PC-9 (cell line): ENCODE data around the gene ETV1. TPM values are rescaled to one million over a fixed set of nuclear protein-coding genes. Genes with fewer than 3 reads are reported as not detected.

Experiments
- BruUV-seq: library from RNA; stranded (reverse); fragments of 400-500 nt; replicated peaks from 2 replicates; lab custom pipeline; 2021; lab: Mats Ljungman, UMichigan
- CTCF ChIA-PET: fragments of 300-600 bp; sonication (Branson Sonifier 250); formaldehyde crosslinking; loops from one replicate; lab custom pipeline; 2022; ENCODE audit warnings: antibody characterized with exemption; lab: Charles Lee
- POLR2A ChIA-PET: fragments of 300-600 bp; sonication (Branson Sonifier 250); formaldehyde crosslinking; loops from one replicate; lab custom pipeline; 2022; ENCODE audit warnings: antibody characterized with exemption; ENCODE audit not compliant: unreplicated experiment; lab: Charles Lee
- DNase-seq, 2 experiments: peaks; one replicate each; pipeline versions ENCODE4 v3.0.0 to v3.0.0-alpha.2; 2015 to 2022; ENCODE audit warnings: mixed read lengths in 1 of 2
- H2AFZ ChIP-seq: fragments of 200-600 bp; sonication (generic); 2 replicates; pipeline ENCODE4 v1.8.1; 2017; ENCODE audit warnings: antibody characterized with exemption
- H3F3A ChIP-seq: fragments of 200-600 bp; sonication (generic); 2 replicates; pipeline ENCODE4 v1.8.1; 2017; ENCODE audit warnings: antibody characterized with exemption, mild to moderate bottlenecking, low read depth; ENCODE audit not compliant: insufficient read depth
- H3K27ac ChIP-seq: fragments of 200-600 bp; sonication (generic); 2 replicates; pipeline ENCODE4 v1.6.1; 2016; ENCODE audit warnings: mixed run types
- H3K27me3 ChIP-seq: fragments of 200-600 bp; sonication (generic); 2 replicates; pipeline ENCODE4 v1.6.1; 2016; ENCODE audit warnings: low read depth, mixed run types; ENCODE audit not compliant: insufficient read depth
- H3K36me3 ChIP-seq: fragments of 200-600 bp; sonication (generic); 2 replicates; pipeline ENCODE4 v1.6.1; 2016; ENCODE audit warnings: low read depth, mixed run types
- H3K4me1 ChIP-seq: fragments of 200-600 bp; sonication (generic); replicated peaks from 2 replicates; pipeline ENCODE4 v1.6.1; 2016; ENCODE audit warnings: mixed run types; ENCODE audit not compliant: insufficient read depth
- H3K4me2 ChIP-seq: fragments of 200-600 bp; sonication (generic); 2 replicates; pipeline ENCODE4 v1.6.1; 2017; ENCODE audit warnings: mixed run types
- H3K4me3 ChIP-seq: fragments of 200-600 bp; sonication (generic); 2 replicates; pipeline ENCODE4 v1.6.1; 2016; ENCODE audit warnings: mixed run types
- H3K79me2 ChIP-seq: fragments of 200-600 bp; sonication (generic); 2 replicates; pipeline ENCODE4 v1.6.1; 2017; ENCODE audit warnings: low read depth, mixed run types
- H3K9me2 ChIP-seq: fragments of 200-600 bp; sonication (generic); 2 replicates; pipeline ENCODE4 v1.8.1; 2017; ENCODE audit warnings: mild to moderate bottlenecking; ENCODE audit not compliant: insufficient read depth
- H3K9me3 ChIP-seq: fragments of 200-600 bp; sonication (generic); 2 replicates; pipeline ENCODE4 v1.8.1; 2016; ENCODE audit warnings: low read depth; ENCODE audit not compliant: insufficient read depth
- H4K20me1 ChIP-seq: fragments of 200-600 bp; sonication (generic); 2 replicates; pipeline ENCODE4 v1.8.1; 2017; ENCODE audit not compliant: insufficient read depth
- EZH2 ChIP-seq: fragments of 200-600 bp; sonication (generic); IDR thresholded peaks from 2 replicates; pipeline ENCODE4 v1.8.0; 2017; ENCODE audit warnings: antibody characterized with exemption, low read depth
- intact Hi-C: fragments of 100-400 bp; cut with micrococcal nuclease; formaldehyde crosslinking; loops from one replicate; pipeline ENCODE4 v1.10.0; 2022; ENCODE audit not compliant: unreplicated experiment
- total RNA-seq: library from RNA; stranded (reverse); gene quantifications from 2 replicates; pipeline ENCODE4 v1.2.3, GENCODE V29; 2021
- TF ChIP-seq, protein P1 (sequence below): fragments of 200-600 bp; sonication (generic); conservative IDR thresholded peaks from 2 replicates; pipeline ENCODE4 v1.6.1; 2017; ENCODE audit warnings: mixed run types, antibody characterized with exemption, mild to moderate bottlenecking, moderate library complexity

ETV1 gene
- total RNA-seq, 1 experiment from 2014 or later, result 9.0 TPM

DNA sequence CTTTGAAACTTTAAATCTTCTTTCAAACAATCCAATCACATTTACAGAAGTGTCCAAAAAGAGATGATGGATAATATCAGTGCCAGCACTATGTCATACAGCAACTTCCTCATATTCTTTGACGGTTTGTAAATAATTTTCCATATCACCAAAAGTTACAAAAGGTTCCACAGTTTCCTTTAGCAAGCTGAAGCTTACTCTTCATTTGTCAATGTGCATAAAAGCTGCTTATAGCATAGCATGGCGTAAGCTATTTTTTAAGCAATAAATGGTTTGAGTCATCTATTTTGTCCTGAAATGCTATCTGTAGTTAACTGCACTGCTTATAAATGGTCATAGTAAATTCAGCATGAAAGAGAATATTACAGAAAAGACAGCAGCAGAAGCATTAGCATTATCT lies 95.1 kb downstream of the ETV1 start:
- Histone ChIP-seq H4K20me1 (no peaks in the 10 kb centered on the region), H3K4me3 (no peak overlapping the region), H3K79me2 (no peaks in the 10 kb centered on the region), H3K9me2 (no peaks in the 10 kb centered on the region), H3K36me3 (no peaks in the 10 kb centered on the region), H3K9me3 (no peaks in the 10 kb centered on the region), H2AFZ (no peak overlapping the region), H3K4me1 (no peaks in the 10 kb centered on the region), H3K27ac (no peak overlapping the region), H3K27me3 (no peaks in the 10 kb centered on the region), H3K4me2 (no peak overlapping the region), H3F3A (no peaks in the 10 kb centered on the region)
- no TSS peak for BruUV-seq
- ChIA-PET CTCF (no interaction called here), POLR2A (interaction anchor here (0.6 to 0.7 kb wide), 2 partner anchors 215 to 396 kb away, joined by 3 read pairs; no protein-coding TSS in a partner anchor)
- intact Hi-C loops, result no loop called here
- TF ChIP-seq, protein P1, sequence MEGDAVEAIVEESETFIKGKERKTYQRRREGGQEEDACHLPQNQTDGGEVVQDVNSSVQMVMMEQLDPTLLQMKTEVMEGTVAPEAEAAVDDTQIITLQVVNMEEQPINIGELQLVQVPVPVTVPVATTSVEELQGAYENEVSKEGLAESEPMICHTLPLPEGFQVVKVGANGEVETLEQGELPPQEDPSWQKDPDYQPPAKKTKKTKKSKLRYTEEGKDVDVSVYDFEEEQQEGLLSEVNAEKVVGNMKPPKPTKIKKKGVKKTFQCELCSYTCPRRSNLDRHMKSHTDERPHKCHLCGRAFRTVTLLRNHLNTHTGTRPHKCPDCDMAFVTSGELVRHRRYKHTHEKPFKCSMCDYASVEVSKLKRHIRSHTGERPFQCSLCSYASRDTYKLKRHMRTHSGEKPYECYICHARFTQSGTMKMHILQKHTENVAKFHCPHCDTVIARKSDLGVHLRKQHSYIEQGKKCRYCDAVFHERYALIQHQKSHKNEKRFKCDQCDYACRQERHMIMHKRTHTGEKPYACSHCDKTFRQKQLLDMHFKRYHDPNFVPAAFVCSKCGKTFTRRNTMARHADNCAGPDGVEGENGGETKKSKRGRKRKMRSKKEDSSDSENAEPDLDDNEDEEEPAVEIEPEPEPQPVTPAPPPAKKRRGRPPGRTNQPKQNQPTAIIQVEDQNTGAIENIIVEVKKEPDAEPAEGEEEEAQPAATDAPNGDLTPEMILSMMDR, result no peak
- no peak for TF ChIP-seq EZH2
- DNase-seq, result no peak

DNA sequence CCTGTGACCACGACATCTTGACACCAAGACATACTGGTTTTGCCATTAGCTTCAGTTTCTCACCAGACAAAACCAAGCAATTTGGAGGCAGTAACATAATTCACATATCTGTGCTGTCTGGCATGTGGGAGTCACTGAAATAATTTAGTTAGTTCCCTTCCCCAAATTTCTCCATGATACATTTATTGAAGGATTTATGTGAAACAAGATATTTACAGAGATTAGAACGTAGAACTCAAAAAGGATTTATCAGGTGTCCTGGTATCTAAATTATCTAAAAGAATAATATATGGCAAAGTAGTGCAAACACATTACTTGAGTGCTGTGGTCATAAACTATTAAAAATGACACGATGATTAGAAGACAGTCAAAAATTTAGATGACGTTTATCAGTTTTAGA lies 98.7 kb downstream of the ETV1 start:
- Histone ChIP-seq H3K27me3 (no peaks in the 10 kb centered on the region), H2AFZ (no peak overlapping the region), H3K9me3 (no peaks in the 10 kb centered on the region), H3K9me2 (no peaks in the 10 kb centered on the region), H3K4me3 (no peak overlapping the region), H3K79me2 (no peaks in the 10 kb centered on the region), H3F3A (no peaks in the 10 kb centered on the region), H3K4me2 (no peak overlapping the region), H3K27ac (no peak overlapping the region), H4K20me1 (no peaks in the 10 kb centered on the region), H3K4me1 (no peaks in the 10 kb centered on the region), H3K36me3 (no peaks in the 10 kb centered on the region)
- no TSS peak for BruUV-seq
- ChIA-PET POLR2A (no interaction called here), CTCF (no interaction called here)
- intact Hi-C loops, result no loop called here
- TF ChIP-seq EZH2, result no peak
- TF ChIP-seq, protein P1, result no peak
- no peak for DNase-seq

DNA sequence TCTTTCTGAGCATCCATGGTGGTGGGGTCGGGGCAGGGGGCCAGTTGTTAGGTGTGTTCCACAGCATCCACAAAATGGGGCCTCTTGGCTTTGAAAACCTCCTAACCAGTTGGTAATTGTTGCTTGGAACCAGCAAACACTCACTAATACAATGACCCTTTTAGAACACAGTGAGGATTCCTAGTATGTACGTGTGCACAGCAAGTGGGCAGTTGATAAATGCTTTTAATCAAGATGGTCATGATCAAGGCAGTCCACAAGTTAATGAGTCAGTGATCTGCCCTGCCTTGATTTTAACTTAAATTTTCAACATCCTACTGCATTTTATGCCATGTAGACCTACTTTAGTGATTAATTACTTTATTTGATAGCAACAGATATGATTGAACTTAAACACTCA lies 103.1 kb downstream of the ETV1 start:
- DNase-seq, result no peak
- POLR2A ChIA-PET, result no interaction called here
- Histone ChIP-seq H3K4me2 (no peak overlapping the region), H3K9me3 (no peaks in the 10 kb centered on the region), H3K9me2 (no peaks in the 10 kb centered on the region), H3K4me3 (no peak overlapping the region), H3K79me2 (no peaks in the 10 kb centered on the region), H3K27me3 (no peaks in the 10 kb centered on the region), H4K20me1 (no peaks in the 10 kb centered on the region), H3K36me3 (no peaks in the 10 kb centered on the region), H2AFZ (no peak overlapping the region), H3K4me1 (no peaks in the 10 kb centered on the region), H3K27ac (no peak overlapping the region), H3F3A (no peaks in the 10 kb centered on the region)
- BruUV-seq, result no TSS peak
- TF ChIP-seq, protein P1, result no peak
- TF ChIP-seq EZH2, result no peak
- intact Hi-C loops, result no loop called here
- CTCF ChIA-PET, result no interaction called here
